Spinal cord (tissue), 10 donors: ENCODE measurements around the gene STRN. TPM values are rescaled to one million over a fixed set of nuclear protein-coding genes. Genes with fewer than 3 reads are reported as not detected.

ENCODE experiments used
- DNase-seq, 6 donors: peaks; one replicate each; pipeline versions ENCODE4 v3.0.0 to v3.0.0-alpha.2; 2013 to 2015; ENCODE audit warnings: low spot score in 6 of 6, low read depth in 4 of 6
- H3K27ac ChIP-seq: one replicate; pipeline ENCODE4 v1.5.1; 2013; ENCODE audit warnings: low read depth, low read length, control low read depth
- H3K27me3 ChIP-seq: one replicate; pipeline ENCODE4 v1.6.1; 2013; ENCODE audit warnings: low read length; ENCODE audit not compliant: control insufficient read depth, insufficient read depth
- H3K36me3 ChIP-seq: one replicate; pipeline ENCODE4 v1.6.1; 2013; ENCODE audit warnings: low read length; ENCODE audit not compliant: control insufficient read depth, insufficient read depth
- H3K4me1 ChIP-seq: one replicate; pipeline ENCODE4 v1.6.1; 2013; ENCODE audit warnings: low read length; ENCODE audit not compliant: control insufficient read depth, insufficient read depth
- H3K4me3 ChIP-seq: one replicate; pipeline ENCODE4 v1.5.1; 2013; ENCODE audit warnings: low read depth, low read length, control low read depth
- H3K9me3 ChIP-seq: one replicate; pipeline ENCODE4 v1.6.1; 2013; ENCODE audit warnings: low read length; ENCODE audit not compliant: control insufficient read depth, insufficient read depth
- WGBS: methylation state at CpG from one replicate; pipeline ENCODE4 v1.1.5; 2013; ENCODE audit warnings: missing lambda C conversion rate; ENCODE audit not compliant: insufficient coverage; 5-methylcytosine and 5-hydroxymethylcytosine counted together
- polyA plus RNA-seq, 2 donors: library from polyadenylated mRNA; unstranded; fragments of 120-200 nt; gene quantifications; one replicate each; pipeline ENCODE4 v1.2.1, GENCODE V29; 2013; ENCODE audit not compliant: insufficient read length in 2 of 2
- small RNA-seq: library from RNA; depleted of rRNA; stranded (forward); fragments of <200 nt; gene quantifications from one replicate; pipeline ENCODE3, GENCODE V24; 2014; ENCODE audit warnings: low replicate concordance
- total RNA-seq, 2 donors: library from RNA; depleted of rRNA in 1 of 2; stranded (reverse); fragments of 120-200 nt in 1 of 2; fragments of >200 nt in 1 of 2; gene quantifications; one replicate each; pipeline versions ENCODE4 v1.2.3 to v1.2.4, GENCODE V29; 2013 to 2014
- donor health status: healthy.

STRN gene
- total and polyA plus RNA-seq, 4 donors: 40.2 to 107 (median 62.8) TPM

DNA sequence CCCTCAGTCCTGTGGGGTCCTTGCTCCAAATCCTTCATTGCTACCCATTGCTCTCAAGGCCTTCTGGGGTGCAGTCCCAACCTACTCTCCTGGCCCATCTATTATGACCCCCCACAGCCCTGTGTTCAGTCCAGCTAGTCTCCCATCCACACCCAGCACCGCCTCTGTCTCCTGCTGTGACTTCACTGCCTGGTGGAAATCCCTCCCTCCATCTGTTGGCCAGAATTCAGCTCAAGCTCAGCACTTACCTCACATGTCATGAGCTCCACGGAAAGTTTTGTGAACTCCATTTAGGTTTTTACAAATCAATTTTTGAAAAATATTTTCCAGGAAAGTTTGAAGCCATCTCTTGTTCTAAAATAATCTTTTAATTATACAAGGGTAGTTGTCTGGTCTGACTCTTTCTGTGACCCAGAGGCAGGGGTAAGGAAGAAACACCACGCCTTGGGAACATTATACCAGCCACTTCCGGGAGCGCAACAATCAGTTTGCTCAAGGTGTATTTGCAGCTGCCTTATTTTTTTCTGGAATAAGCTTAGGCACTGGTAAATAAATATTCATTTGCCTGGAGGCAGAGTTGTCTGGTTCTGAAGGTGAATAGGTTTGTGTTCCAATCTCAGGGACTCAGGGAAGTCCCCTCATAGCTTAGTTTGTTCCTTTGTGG is 159.0 kb downstream of the STRN start:
- DNase-seq: no peak
- no peak overlapping the region for H3K4me3 ChIP-seq
- no peaks in the 10 kb centered on the region for H3K4me1 ChIP-seq
- H3K36me3 ChIP-seq: no peaks in the 10 kb centered on the region
- WGBS: 91% methylated on average over 4 of the region's 5 CpGs
- H3K27me3 ChIP-seq: no peaks in the 10 kb centered on the region
- H3K27ac ChIP-seq: no peak overlapping the region
- H3K9me3 ChIP-seq: no peaks in the 10 kb centered on the region

DNA sequence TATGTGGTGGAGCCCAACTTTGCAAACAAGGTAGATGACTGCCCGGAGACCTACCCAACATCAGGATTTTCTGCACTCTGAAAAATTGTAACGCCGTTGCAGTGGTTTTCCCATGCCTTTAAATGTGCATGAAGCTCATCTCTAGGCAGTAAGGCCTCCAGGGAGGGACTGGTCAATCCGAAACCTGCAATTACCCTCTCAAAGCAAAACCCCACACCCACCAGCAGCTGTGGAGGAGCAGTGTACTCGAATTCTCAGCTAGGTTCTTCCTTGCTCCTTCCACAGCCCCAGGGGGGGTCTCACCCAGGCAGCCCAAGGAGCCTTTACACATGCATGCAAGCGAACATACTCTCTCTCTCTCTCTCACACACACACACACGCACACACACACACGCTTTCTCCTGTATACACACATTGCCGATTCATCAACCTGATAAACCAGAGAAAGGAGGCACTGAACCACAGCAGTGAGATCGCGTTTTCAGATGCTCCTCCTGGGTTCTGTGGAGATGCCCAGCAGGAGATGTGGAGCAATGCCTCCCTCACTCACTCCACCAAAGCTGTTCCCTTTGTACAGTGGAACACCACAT is 160.6 kb downstream of the STRN start:
- no peaks in the 10 kb centered on the region for H3K36me3 ChIP-seq
- 80% methylated on average over 11 of the region's 11 CpGs for WGBS
- no peaks in the 10 kb centered on the region for H3K27me3 ChIP-seq
- no peak overlapping the region for H3K27ac ChIP-seq
- no peaks in the 10 kb centered on the region for H3K4me1 ChIP-seq
- H3K9me3 ChIP-seq: no peaks in the 10 kb centered on the region
- no peak for DNase-seq
- H3K4me3 ChIP-seq: no peak overlapping the region

DNA sequence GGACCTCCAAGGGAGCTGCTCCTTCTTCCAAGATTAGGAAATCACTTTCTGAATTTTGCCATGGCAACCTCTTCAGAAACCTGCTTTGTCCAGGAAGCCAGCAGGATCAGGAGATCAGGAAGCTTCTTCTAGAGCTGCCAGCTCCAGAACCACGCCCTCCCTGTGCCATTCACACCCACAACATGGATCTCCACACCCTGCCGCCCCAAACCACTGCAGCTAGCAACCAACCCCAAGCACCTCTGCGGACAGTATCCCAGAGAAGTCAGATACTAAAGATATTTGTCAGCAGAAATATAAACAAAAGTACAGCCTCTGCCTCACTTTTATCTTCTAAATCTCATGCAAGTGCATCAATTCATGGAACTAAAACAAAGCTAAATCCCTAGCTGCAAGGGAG is 163.4 kb downstream of the STRN start:
- DNase-seq: no peak
- Histone ChIP-seq H3K27ac (no peak overlapping the region), H3K4me3 (no peak overlapping the region), H3K36me3 (no peaks in the 10 kb centered on the region), H3K4me1 (no peaks in the 10 kb centered on the region), H3K9me3 (no peaks in the 10 kb centered on the region), H3K27me3 (no peaks in the 10 kb centered on the region)
- 100% methylated on average over 2 of the region's 3 CpGs for WGBS

DNA sequence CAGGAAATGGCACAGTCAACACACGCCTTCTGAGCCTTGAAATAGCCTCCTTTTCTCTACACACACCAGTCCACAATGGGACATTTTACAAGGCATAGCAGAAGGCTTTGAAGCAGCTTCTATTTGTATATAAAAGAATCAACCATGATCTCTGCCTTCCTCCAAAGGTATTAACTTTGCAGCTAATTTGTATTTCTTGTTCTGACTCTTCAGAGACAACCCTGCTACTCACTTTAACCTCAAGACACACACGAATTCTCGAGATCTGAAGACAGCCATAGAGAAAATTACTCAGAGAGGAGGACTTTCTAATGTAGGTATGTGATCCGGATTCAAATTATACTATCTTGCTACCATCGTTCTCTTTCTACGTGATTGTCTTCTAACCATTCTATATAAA is 165.2 kb downstream of the STRN start:
- no peaks in the 10 kb centered on the region for H3K36me3 ChIP-seq
- no peak for DNase-seq
- H3K4me1 ChIP-seq: no peaks in the 10 kb centered on the region
- no CpG with 5 or more reads among the region's 6 CpGs for WGBS
- no peak overlapping the region for H3K4me3 ChIP-seq
- no peaks in the 10 kb centered on the region for H3K27me3 ChIP-seq
- no peak overlapping the region for H3K27ac ChIP-seq
- H3K9me3 ChIP-seq: no peaks in the 10 kb centered on the region

DNA sequence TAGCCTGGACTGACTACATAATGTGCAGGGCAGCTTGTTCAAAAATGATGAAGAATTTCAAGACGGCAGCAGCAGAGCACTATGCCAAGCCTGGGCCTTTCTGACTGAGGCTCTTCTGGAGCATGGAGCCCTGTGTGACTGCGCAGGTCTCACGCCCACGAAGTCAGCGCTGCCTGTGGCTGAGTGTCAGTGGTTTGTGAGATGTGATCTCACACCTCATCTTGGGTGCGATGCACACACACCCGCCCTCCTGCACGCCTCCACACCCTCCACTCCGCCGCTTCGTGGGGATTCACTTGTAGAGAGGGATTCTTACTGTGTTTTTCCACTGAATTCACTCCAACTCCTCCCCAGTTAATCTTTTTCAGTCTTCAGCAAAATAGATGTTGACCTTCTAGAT is 166.0 kb downstream of the STRN start:
- 91% methylated on average over 4 of the region's 11 CpGs for WGBS
- H3K27ac ChIP-seq: no peak overlapping the region

DNA sequence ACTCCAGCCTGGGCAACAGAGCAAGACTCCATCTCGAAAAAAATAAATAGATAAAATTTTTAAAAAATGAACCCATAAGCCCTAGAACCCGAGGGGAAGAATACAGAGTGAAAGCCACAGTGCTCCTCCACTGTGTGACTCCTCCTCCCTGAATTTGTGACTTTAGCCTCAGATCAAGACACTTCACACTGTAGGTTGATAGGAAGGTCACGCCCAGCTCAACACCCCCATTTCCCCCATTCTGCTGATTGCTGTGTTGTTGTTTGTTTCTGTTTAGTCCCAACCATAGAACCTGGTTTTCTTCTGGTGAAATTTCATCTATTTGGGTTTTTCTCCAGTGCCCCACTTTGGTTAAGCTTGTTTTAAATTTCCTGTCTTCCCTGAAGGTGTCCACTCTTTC is 167.6 kb downstream of the STRN start:
- H3K4me3 ChIP-seq: no peak overlapping the region
- no peak overlapping the region for H3K27ac ChIP-seq
- WGBS: 83% methylated on average over 1 of the region's 3 CpGs
- H3K36me3 ChIP-seq: no peaks in the 10 kb centered on the region
- no peaks in the 10 kb centered on the region for H3K4me1 ChIP-seq
- H3K27me3 ChIP-seq: no peaks in the 10 kb centered on the region
- no peak for DNase-seq
- H3K9me3 ChIP-seq: no peaks in the 10 kb centered on the region

More for the DNA sequence above, 166.0 kb downstream of the STRN start:
- H3K9me3 ChIP-seq: no peaks in the 10 kb centered on the region
- DNase-seq: peak in 1 of 6 donors; percentile 26
- H3K36me3 ChIP-seq: no peaks in the 10 kb centered on the region
- H3K4me1 ChIP-seq: no peaks in the 10 kb centered on the region
- H3K27me3 ChIP-seq: no peaks in the 10 kb centered on the region
- no peak overlapping the region for H3K4me3 ChIP-seq

DNA sequence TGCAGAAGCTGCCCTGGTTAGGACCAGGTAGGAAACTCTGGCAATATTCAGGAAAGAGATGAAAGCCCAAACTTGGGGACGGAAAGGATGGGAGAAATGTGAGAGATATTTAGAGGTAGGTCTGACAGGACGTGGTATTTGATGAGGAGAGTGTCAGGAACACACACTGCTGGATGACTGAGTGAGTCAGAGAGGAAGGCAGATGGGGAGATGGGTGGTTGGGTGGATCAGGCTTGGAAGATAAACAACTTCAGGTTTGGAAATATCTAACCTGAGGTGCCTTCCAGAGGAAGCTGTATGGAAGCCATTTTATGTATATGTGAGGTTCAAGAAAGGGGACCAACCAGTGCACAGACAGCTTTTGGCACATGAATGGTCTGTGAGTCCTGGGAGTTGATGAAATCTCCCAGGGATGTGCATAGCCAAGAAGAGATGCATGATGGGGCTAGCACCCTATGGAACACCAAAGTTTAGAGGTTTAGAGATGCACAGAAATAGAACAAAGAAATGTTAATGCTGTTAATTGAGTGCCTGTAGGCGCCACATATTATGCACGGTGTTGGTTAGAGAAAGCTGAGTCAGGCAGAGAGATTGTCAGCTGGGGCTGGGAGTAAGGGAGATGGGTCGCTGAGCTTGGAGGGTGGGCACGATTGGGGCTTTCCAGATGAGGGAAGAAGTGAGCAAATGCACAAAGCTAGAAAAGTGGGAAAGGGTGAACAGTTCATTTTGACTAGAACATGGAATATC is 168.8 kb downstream of the STRN start:
- no peak overlapping the region for H3K4me3 ChIP-seq
- no peaks in the 10 kb centered on the region for H3K9me3 ChIP-seq
- 71% methylated on average over 5 of the region's 6 CpGs for WGBS
- H3K27ac ChIP-seq: no peak overlapping the region
- H3K4me1 ChIP-seq: no peaks in the 10 kb centered on the region
- no peaks in the 10 kb centered on the region for H3K36me3 ChIP-seq
- no peaks in the 10 kb centered on the region for H3K27me3 ChIP-seq
- DNase-seq: no peak

Small RNA genes within 50 kb of the gene (small RNA-seq; reads per million reads assigned to genes)
- not detected for gene RNU6-577P

Other genes starting within 250 kb of the STRN start
- gene HEATR5B, start 117.8 kb upstream of the STRN start, total RNA-seq: 10 to 100 TPM; 28.9 to 58.6 TPM
- 10 to 100 TPM; 25.2 to 27.7 TPM for gene HEATR5B, start 117.8 kb upstream of the STRN start, polyA plus RNA-seq
- 10 to 100 TPM; 13.7 to 21.1 TPM for gene GPATCH11, start 118.0 kb upstream of the STRN start, total RNA-seq
- gene GPATCH11, start 118.0 kb upstream of the STRN start, polyA plus RNA-seq: 10 to 100 TPM; 14.9 to 22.0 TPM
- 10 to 100 TPM; 36.3 to 62.6 TPM for gene EIF2AK2, start 190.4 kb upstream of the STRN start, total RNA-seq
- gene EIF2AK2, start 190.4 kb upstream of the STRN start, polyA plus RNA-seq: 10 to 100 TPM; 30.5 to 31.1 TPM
- not detected for gene SULT6B1, start 222.1 kb upstream of the STRN start, total RNA-seq
- not detected for gene SULT6B1, start 222.1 kb upstream of the STRN start, polyA plus RNA-seq
- gene CEBPZOS, start 230.0 kb upstream of the STRN start, total RNA-seq: 10 to 100 TPM; 32.6 to 41.8 TPM
- 10 to 100 TPM; 55.7 to 61.6 TPM for gene CEBPZOS, start 230.0 kb upstream of the STRN start, polyA plus RNA-seq